Gastrocnemius medialis (tissue), 4 donors: Measurements from ENCODE around the gene SFMBT2.

Experiments
- CTCF ChIP-seq, 5 experiments: fragments of 450-650 bp in 3 of 5; fragments of 200-600 bp in 2 of 5; sonication (generic) in 2 of 5; IDR thresholded peaks in 4 of 5; conservative IDR thresholded peaks in 1 of 5; 1 replicate in 4 of 5; 2 replicates in 1 of 5; pipeline ENCODE4 v1.5.1; 2016 to 2019; ENCODE audit warnings: antibody characterized with exemption in 5 of 5, mild to moderate bottlenecking in 3 of 5, moderate library complexity in 3 of 5
- POLR2A ChIP-seq, 2 donors: fragments of 450-650 bp; IDR thresholded peaks; one replicate each; pipeline ENCODE4 v1.6.1; 2017; ENCODE audit warnings: antibody characterized with exemption in 2 of 2, mild to moderate bottlenecking in 2 of 2, moderate library complexity in 2 of 2

DNA sequence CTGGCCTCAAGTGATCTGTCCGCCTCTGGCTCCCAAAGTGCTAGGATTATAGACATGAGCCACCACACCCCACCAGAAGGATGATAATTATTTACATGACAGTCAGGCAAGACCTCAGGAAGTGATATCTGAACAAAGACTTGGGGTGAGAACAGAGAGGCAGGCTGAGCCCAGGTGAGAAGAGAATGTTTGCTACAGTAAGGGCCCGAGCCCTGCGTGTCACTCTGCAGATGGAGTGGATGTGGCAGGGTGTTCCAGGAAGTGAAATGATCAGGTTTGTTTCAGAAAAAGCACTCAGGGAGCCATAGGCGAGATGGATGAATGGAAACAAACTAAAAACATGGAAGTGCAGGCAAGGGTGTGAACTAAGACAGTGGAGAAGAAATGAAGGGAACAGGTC lies 22.2 kb downstream of the SFMBT2 start:
- no peak for TF ChIP-seq CTCF (IDR thresholded peaks at IDR 0.05 in 4 of 5, conservative IDR thresholded peaks at IDR 0.05 in 1 of 5)
- no peak for TF ChIP-seq POLR2A (IDR thresholded peaks at IDR 0.05)
